K562 treated with DMSO at 1 percent for 48 hours (cell line): ENCODE results near the gene RAPGEFL1. TPM values are rescaled to one million over a fixed set of nuclear protein-coding genes. Genes with fewer than 3 reads are reported as not detected.

Experiments
- total RNA-seq: library from RNA; unstranded; fragments of 300-600 nt; gene quantifications from 2 replicates; pipeline ENCODE4 v1.2.3, GENCODE V29; 2022; ENCODE audit warnings: low replicate concordance; ENCODE audit errors: extremely low read depth

RAPGEFL1 gene, protein sequence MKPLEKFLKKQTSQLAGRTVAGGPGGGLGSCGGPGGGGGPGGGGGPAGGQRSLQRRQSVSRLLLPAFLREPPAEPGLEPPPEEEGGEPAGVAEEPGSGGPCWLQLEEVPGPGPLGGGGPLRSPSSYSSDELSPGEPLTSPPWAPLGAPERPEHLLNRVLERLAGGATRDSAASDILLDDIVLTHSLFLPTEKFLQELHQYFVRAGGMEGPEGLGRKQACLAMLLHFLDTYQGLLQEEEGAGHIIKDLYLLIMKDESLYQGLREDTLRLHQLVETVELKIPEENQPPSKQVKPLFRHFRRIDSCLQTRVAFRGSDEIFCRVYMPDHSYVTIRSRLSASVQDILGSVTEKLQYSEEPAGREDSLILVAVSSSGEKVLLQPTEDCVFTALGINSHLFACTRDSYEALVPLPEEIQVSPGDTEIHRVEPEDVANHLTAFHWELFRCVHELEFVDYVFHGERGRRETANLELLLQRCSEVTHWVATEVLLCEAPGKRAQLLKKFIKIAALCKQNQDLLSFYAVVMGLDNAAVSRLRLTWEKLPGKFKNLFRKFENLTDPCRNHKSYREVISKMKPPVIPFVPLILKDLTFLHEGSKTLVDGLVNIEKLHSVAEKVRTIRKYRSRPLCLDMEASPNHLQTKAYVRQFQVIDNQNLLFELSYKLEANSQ
- total RNA-seq, result not detected in 2 replicates

DNA sequence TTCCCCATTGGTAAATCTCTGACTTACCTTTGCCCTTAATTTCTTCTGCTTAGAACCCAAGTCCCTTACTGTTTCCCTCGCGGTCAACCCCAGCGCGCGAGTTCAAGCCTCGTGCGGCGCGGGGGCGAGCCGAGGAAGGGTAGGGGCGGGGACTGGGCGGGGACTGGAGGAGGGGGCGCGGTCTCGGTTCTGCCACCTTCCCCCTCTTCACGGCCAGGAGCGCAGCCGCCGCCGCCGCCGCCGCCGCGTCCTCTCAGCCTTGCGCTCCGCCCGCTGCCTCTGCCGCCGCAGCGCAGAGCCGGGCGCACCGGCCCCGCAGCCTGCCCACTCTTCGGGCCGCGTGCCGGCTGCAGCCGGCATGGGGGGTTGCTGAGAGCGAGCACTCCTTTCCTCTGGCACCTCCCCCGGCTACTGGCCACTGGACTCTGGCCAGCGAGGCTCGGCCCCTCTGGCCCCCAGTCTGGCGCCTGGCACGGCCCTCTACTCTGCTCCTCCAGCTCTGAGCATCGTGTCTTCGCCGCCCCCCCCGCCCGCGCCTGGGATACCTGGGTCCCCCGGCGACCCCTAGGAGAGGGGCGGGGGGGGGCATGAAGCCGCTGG lies at the start of gene RAPGEFL1:
RAPGEFL1 (plus strand) TSS at position 196 of the 600 bp plus-strand sequence; CDS start at position 588, 392 bp downstream.

DNA sequence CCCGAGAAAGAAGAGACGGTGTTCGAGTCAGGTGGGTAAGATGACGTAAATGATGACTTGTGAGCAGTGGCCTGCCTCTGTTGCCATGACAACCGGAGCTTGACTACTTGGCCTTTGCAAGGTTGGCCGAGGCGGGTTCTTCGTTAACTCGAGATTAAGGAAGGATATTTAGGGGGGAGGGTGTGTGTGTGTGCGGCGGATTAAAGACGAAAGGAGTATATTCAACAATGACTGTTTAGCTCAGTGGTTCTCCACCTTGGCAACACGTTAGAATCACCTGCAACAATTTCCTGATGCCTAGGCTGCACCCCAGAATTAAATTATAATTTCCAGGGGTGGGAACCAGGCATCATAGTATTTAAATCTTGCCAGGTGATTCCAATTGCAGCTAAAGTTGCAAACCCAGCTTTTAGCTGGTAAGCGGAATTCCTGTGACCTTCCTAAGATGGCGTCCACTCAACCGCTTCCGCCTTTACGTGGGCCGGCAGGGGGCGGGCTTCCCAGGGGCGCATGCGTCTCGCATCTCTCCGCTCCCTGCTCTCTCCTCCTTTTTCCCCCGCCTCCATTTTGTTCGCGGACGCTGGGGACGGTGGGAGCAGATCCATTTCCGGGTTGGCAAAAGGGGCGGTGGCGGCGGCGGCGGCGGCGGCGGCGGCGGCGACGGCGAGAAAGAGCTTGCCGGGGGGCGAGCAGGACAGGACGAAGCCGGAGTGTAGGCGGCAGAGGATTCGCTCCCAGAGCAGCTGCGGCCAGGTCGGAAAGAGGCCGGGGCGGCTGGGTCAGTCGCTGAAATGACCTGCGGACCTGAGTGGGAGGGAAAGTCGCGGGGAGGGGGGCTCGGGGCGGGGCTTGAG lies 41.7 kb downstream of the RAPGEFL1 start, which contains the start of gene WIPF2:
WIPF2 (plus strand) TSS at position 565 of the 854 bp plus-strand sequence. CDS start 37,156 bp downstream, outside the sequence.

Other genes starting within 250 kb of the RAPGEFL1 start
- gene ORMDL3, start 249.9 kb upstream of the RAPGEFL1 start, total RNA-seq, result not detected in 2 replicates
- gene LRRC3C, start 249.7 kb upstream of the RAPGEFL1 start, total RNA-seq, result not detected in 2 replicates
- not detected in 2 replicates for gene GSDMA, start 214.5 kb upstream of the RAPGEFL1 start, total RNA-seq
- gene PSMD3, start 196.7 kb upstream of the RAPGEFL1 start, total RNA-seq, result not detected in 2 replicates
- gene CSF3, start 162.0 kb upstream of the RAPGEFL1 start, total RNA-seq, result not detected in 2 replicates
- gene MED24, start 123.1 kb upstream of the RAPGEFL1 start, total RNA-seq, result not detected in 2 replicates
- not detected in 2 replicates for gene THRA, start 114.5 kb upstream of the RAPGEFL1 start, total RNA-seq
- gene NR1D1, start 76.9 kb upstream of the RAPGEFL1 start, total RNA-seq, result not detected in 2 replicates
- not detected in 2 replicates for gene MSL1, start 55.5 kb upstream of the RAPGEFL1 start, total RNA-seq
- gene CASC3, start 36.9 kb upstream of the RAPGEFL1 start, total RNA-seq, result 202 TPM in 1 of 2 replicates, not detected in the other
- gene WIPF2, start 41.8 kb downstream of the RAPGEFL1 start, total RNA-seq, result not detected in 2 replicates
- not detected in 2 replicates for gene CDC6, start 110.4 kb downstream of the RAPGEFL1 start, total RNA-seq
- gene RARA, start 131.7 kb downstream of the RAPGEFL1 start, total RNA-seq, result not detected in 2 replicates
- not detected in 2 replicates for gene GJD3, start 187.3 kb downstream of the RAPGEFL1 start, total RNA-seq
- gene TOP2A, start 240.4 kb downstream of the RAPGEFL1 start, total RNA-seq, result 1,142 TPM in 1 of 2 replicates, not detected in the other